ENCODE data around the gene REX1BD. TPM values are rescaled to one million over a fixed set of nuclear protein-coding genes. Genes with fewer than 3 reads are reported as not detected.

The REX1BD gene
- total and polyA plus RNA-seq, 2 of the 8 experiments (the other 6 are each of a cell fraction or from before 2014, with no cell fraction given) = 56.8 to 62.7 TPM

GRCh38 chr19:18604820-18605159, 16.2 kb downstream of the REX1BD start (continued):
- TF ChIP-seq BRCA1 (IDR thresholded peaks at IDR 0.05; ENCODE audit: low read depth, low read length) (no peak), SUZ12 (IDR thresholded peaks at IDR 0.05; ENCODE audit: low read length) (no peak)
